OCI-LY7 (cell line): ENCODE measurements around the gene DAZAP1. TPM values are rescaled to one million over a fixed set of nuclear protein-coding genes. Genes with fewer than 3 reads are reported as not detected.

Source experiments
- BruUV-seq: library from RNA; stranded (reverse); fragments of 400-500 nt; replicated peaks from 2 replicates; lab custom pipeline; 2021; lab: Mats Ljungman, UMichigan
- CTCF ChIA-PET: fragments of 300-600 bp; sonication (Branson Sonifier 250); formaldehyde crosslinking; loops from one replicate; lab custom pipeline; 2022; ENCODE audit warnings: antibody characterized with exemption; ENCODE audit not compliant: unreplicated experiment; lab: Charles Lee
- POLR2A ChIA-PET: fragments of 300-600 bp; sonication (Branson Sonifier 250); formaldehyde crosslinking; loops from one replicate; lab custom pipeline; 2022; ENCODE audit warnings: antibody characterized with exemption; lab: Charles Lee
- DNase-seq: peaks from one replicate; pipeline ENCODE4 v3.0.0-alpha.2; 2015; ENCODE audit warnings: low spot score
- H2AFZ ChIP-seq: fragments of 200-600 bp; sonication (generic), shearing (Covaris generic); 2 replicates; pipeline ENCODE4 v1.6.1; 2014; ENCODE audit warnings: mild to moderate bottlenecking, antibody characterized with exemption, low read length, moderate library complexity
- H3K27ac ChIP-seq: fragments of 200-600 bp; sonication (generic); 2 replicates; pipeline ENCODE4 v1.5.1; 2014; ENCODE audit warnings: mixed run types, low read depth, mild to moderate bottlenecking, moderate library complexity, low read length, inconsistent platforms; ENCODE audit not compliant: poor library complexity, severe bottlenecking
- H3K36me3 ChIP-seq: fragments of 200-600 bp; sonication (generic); 2 replicates; pipeline ENCODE4 v1.6.1; 2014; ENCODE audit warnings: mild to moderate bottlenecking, antibody characterized with exemption, low read length, moderate library complexity, mixed read lengths; ENCODE audit not compliant: insufficient read depth
- H3K4me1 ChIP-seq: fragments of 200-600 bp; sonication (generic); 2 replicates; pipeline ENCODE4 v1.5.1; 2014; ENCODE audit warnings: mild to moderate bottlenecking, low read length; ENCODE audit not compliant: insufficient read depth, poor library complexity, severe bottlenecking
- H3K4me2 ChIP-seq: fragments of 200-600 bp; sonication (generic); 2 replicates; pipeline ENCODE4 v1.6.1; 2014; ENCODE audit warnings: mild to moderate bottlenecking, low read length
- H3K4me3 ChIP-seq: fragments of 200-600 bp; sonication (generic); 2 replicates; pipeline ENCODE4 v1.5.1; 2014; ENCODE audit warnings: mild to moderate bottlenecking, low read depth, low read length; ENCODE audit not compliant: poor library complexity, severe bottlenecking
- H3K79me2 ChIP-seq: fragments of 200-600 bp; sonication (generic); 2 replicates; pipeline ENCODE4 v1.6.1; 2016; ENCODE audit warnings: low read depth, mild to moderate bottlenecking, low read length, moderate library complexity, mixed read lengths; ENCODE audit not compliant: insufficient read depth
- H3K9me2 ChIP-seq: fragments of 200-600 bp; sonication (generic); 2 replicates; pipeline ENCODE4 v1.6.1; 2016; ENCODE audit warnings: mild to moderate bottlenecking, low read length, mixed read lengths; ENCODE audit not compliant: insufficient read depth
- H3K9me3 ChIP-seq: fragments of 200-600 bp; sonication (generic); 2 replicates; pipeline ENCODE4 v1.6.1; 2014; ENCODE audit warnings: mild to moderate bottlenecking, mixed run types, low read length, mixed read lengths
- H4K20me1 ChIP-seq: fragments of 200-600 bp; sonication (generic); 2 replicates; pipeline ENCODE4 v1.6.1; 2014; ENCODE audit warnings: mild to moderate bottlenecking, antibody characterized with exemption, low read length, moderate library complexity, mixed read lengths; ENCODE audit not compliant: insufficient read depth
- CTCF ChIP-seq: fragments of 200-600 bp; sonication (generic); conservative IDR thresholded peaks from 2 replicates; pipeline ENCODE4 v1.5.1; 2014; ENCODE audit warnings: mild to moderate bottlenecking, antibody characterized with exemption, low read length, moderate library complexity, mixed read lengths
- EZH2phosphoT487 ChIP-seq: fragments of 200-600 bp; sonication (generic); IDR thresholded peaks from 2 replicates; pipeline ENCODE4 v1.6.1; 2018; ENCODE audit warnings: low read depth, borderline replicate concordance, mild to moderate bottlenecking, mixed run types, antibody characterized with exemption, low read length, moderate library complexity, mixed read lengths
- intact Hi-C: fragments of 100-400 bp; cut with micrococcal nuclease; formaldehyde crosslinking; loops from one replicate; pipeline ENCODE4 v1.10.0; 2022; ENCODE audit not compliant: unreplicated experiment
- total RNA-seq, 2 experiments: library from RNA; depleted of rRNA in 1 of 2; stranded (reverse); fragments of >200 nt in 1 of 2; shearing (Covaris generic) in 1 of 2; gene quantifications; 2 replicates each; pipeline ENCODE4 v1.2.3, GENCODE V29; 2014 to 2022

Gene DAZAP1
- total RNA-seq, 2 experiments from 2014 or later = 170 to 373 TPM

- TF ChIP-seq EZH2phosphoT487 = no peak
- TF ChIP-seq CTCF = no peak
- no TSS peak for BruUV-seq
- intact Hi-C loops = no loop called here
- Histone ChIP-seq H2AFZ (no peak overlapping the region), H3K9me3 (no peaks in the 10 kb centered on the region), H3K36me3 (peaks cover 52% of the 10 kb centered on the region), H3K27ac (no peak overlapping the region), H3K79me2 (peaks cover 19% of the 10 kb centered on the region), H3K4me2 (no peak overlapping the region), H3K4me3 (no peak overlapping the region), H3K9me2 (no peaks in the 10 kb centered on the region), H3K4me1 (peaks cover 7% of the 10 kb centered on the region), H4K20me1 (no peaks in the 10 kb centered on the region)
- ChIA-PET CTCF (no interaction called here), POLR2A (no interaction called here)
- DNase-seq = no peak
Measured at GRCh38 chr19:1387684-1388636, 19.4 kb upstream of the DAZAP1 start.

- no peak for DNase-seq
- Histone ChIP-seq H3K9me2 (no peaks in the 10 kb centered on the region), H4K20me1 (no peaks in the 10 kb centered on the region), H3K4me2 (no peak overlapping the region), H3K27ac (no peak overlapping the region), H2AFZ (no peak overlapping the region), H3K36me3 (peaks cover 58% of the 10 kb centered on the region), H3K4me1 (peaks cover 6% of the 10 kb centered on the region), H3K9me3 (no peaks in the 10 kb centered on the region), H3K4me3 (no peak overlapping the region), H3K79me2 (peaks cover 19% of the 10 kb centered on the region)
- no TSS peak for BruUV-seq
- TF ChIP-seq CTCF (no peak), EZH2phosphoT487 (no peak)
- POLR2A ChIA-PET = no interaction called here
- intact Hi-C loops = no loop called here
- CTCF ChIA-PET = no interaction called here
Measured at GRCh38 chr19:1388637-1389026, 18.8 kb upstream of the DAZAP1 start.
